ENCODE results near the gene RTP2. TPM values are rescaled to one million over a fixed set of nuclear protein-coding genes. Genes with fewer than 3 reads are reported as not detected.

Gene RTP2
- total and polyA plus RNA-seq, 10 of the 15 experiments (the other 5 are each of a cell fraction or from before 2014, with no cell fraction given) = not detected

DNA sequence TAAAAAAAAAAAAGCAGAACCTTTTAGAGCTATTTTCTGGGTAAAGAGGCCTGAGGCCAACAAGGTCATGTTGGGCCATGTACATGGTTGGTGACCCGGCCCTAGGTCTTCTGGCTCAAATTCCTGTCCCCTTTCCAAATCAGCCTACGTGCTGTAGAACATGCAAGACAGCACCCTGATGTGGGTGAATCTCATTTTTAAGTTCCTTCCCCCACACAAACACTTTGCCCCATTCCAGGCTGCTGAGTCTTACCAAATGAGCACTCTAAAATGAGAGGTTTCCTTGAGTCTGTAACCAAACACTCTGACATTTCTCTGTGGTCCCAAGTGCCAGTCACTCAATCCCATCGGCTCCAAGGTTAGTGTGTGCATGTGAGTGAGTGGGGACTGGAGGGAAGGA lies 33.5 kb upstream of the RTP2 start (continued):
- TF ChIP-seq, protein P1, sequence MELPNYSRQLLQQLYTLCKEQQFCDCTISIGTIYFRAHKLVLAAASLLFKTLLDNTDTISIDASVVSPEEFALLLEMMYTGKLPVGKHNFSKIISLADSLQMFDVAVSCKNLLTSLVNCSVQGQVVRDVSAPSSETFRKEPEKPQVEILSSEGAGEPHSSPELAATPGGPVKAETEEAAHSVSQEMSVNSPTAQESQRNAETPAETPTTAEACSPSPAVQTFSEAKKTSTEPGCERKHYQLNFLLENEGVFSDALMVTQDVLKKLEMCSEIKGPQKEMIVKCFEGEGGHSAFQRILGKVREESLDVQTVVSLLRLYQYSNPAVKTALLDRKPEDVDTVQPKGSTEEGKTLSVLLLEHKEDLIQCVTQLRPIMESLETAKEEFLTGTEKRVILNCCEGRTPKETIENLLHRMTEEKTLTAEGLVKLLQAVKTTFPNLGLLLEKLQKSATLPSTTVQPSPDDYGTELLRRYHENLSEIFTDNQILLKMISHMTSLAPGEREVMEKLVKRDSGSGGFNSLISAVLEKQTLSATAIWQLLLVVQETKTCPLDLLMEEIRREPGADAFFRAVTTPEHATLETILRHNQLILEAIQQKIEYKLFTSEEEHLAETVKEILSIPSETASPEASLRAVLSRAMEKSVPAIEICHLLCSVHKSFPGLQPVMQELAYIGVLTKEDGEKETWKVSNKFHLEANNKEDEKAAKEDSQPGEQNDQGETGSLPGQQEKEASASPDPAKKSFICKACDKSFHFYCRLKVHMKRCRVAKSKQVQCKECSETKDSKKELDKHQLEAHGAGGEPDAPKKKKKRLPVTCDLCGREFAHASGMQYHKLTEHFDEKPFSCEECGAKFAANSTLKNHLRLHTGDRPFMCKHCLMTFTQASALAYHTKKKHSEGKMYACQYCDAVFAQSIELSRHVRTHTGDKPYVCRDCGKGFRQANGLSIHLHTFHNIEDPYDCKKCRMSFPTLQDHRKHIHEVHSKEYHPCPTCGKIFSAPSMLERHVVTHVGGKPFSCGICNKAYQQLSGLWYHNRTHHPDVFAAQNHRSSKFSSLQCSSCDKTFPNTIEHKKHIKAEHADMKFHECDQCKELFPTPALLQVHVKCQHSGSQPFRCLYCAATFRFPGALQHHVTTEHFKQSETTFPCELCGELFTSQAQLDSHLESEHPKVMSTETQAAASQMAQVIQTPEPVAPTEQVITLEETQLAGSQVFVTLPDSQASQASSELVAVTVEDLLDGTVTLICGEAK (IDR thresholded peaks at IDR 0.05; ENCODE audit: borderline replicate concordance) = no peak
- TF ChIP-seq, protein P2, sequence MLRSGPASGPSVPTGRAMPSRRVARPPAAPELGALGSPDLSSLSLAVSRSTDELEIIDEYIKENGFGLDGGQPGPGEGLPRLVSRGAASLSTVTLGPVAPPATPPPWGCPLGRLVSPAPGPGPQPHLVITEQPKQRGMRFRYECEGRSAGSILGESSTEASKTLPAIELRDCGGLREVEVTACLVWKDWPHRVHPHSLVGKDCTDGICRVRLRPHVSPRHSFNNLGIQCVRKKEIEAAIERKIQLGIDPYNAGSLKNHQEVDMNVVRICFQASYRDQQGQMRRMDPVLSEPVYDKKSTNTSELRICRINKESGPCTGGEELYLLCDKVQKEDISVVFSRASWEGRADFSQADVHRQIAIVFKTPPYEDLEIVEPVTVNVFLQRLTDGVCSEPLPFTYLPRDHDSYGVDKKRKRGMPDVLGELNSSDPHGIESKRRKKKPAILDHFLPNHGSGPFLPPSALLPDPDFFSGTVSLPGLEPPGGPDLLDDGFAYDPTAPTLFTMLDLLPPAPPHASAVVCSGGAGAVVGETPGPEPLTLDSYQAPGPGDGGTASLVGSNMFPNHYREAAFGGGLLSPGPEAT (IDR thresholded peaks at IDR 0.05; ENCODE audit: low read depth) = no peak
- TF ChIP-seq, protein P3, sequence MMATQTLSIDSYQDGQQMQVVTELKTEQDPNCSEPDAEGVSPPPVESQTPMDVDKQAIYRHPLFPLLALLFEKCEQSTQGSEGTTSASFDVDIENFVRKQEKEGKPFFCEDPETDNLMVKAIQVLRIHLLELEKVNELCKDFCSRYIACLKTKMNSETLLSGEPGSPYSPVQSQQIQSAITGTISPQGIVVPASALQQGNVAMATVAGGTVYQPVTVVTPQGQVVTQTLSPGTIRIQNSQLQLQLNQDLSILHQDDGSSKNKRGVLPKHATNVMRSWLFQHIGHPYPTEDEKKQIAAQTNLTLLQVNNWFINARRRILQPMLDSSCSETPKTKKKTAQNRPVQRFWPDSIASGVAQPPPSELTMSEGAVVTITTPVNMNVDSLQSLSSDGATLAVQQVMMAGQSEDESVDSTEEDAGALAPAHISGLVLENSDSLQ (IDR thresholded peaks at IDR 0.05) = no peak
- TF ChIP-seq CBX5 (IDR thresholded peaks at IDR 0.05; ENCODE audit: low read depth) (no peak), SUZ12 (IDR thresholded peaks at IDR 0.05; ENCODE audit: unreplicated experiment) (no peak), SIX5 (IDR thresholded peaks at IDR 0.05; ENCODE audit: low read depth, low read length, severe bottlenecking) (no peak), NFYB (IDR thresholded peaks at IDR 0.05; ENCODE audit: insufficient read depth, low read depth, low read length) (no peak), NFIC (IDR thresholded peaks at IDR 0.05; ENCODE audit: low read depth, low read length) (no peak), ETV6 (conservative IDR thresholded peaks at IDR 0.05 in 1 of 2, IDR thresholded peaks at IDR 0.05 in 1 of 2; ENCODE audit: borderline replicate concordance in 1 of 2, low read depth in 1 of 2) (no peak), SREBF1 (IDR thresholded peaks at IDR 0.05; ENCODE audit: low read length) (no peak)
- TF ChIP-seq, protein P4, sequence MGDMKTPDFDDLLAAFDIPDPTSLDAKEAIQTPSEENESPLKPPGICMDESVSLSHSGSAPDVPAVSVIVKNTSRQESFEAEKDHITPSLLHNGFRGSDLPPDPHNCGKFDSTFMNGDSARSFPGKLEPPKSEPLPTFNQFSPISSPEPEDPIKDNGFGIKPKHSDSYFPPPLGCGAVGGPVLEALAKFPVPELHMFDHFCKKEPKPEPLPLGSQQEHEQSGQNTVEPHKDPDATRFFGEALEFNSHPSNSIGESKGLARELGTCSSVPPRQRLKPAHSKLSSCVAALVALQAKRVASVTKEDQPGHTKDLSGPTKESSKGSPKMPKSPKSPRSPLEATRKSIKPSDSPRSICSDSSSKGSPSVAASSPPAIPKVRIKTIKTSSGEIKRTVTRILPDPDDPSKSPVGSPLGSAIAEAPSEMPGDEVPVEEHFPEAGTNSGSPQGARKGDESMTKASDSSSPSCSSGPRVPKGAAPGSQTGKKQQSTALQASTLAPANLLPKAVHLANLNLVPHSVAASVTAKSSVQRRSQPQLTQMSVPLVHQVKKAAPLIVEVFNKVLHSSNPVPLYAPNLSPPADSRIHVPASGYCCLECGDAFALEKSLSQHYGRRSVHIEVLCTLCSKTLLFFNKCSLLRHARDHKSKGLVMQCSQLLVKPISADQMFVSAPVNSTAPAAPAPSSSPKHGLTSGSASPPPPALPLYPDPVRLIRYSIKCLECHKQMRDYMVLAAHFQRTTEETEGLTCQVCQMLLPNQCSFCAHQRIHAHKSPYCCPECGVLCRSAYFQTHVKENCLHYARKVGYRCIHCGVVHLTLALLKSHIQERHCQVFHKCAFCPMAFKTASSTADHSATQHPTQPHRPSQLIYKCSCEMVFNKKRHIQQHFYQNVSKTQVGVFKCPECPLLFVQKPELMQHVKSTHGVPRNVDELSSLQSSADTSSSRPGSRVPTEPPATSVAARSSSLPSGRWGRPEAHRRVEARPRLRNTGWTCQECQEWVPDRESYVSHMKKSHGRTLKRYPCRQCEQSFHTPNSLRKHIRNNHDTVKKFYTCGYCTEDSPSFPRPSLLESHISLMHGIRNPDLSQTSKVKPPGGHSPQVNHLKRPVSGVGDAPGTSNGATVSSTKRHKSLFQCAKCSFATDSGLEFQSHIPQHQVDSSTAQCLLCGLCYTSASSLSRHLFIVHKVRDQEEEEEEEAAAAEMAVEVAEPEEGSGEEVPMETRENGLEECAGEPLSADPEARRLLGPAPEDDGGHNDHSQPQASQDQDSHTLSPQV (IDR thresholded peaks at IDR 0.05) = no peak
- TF ChIP-seq, protein P5, sequence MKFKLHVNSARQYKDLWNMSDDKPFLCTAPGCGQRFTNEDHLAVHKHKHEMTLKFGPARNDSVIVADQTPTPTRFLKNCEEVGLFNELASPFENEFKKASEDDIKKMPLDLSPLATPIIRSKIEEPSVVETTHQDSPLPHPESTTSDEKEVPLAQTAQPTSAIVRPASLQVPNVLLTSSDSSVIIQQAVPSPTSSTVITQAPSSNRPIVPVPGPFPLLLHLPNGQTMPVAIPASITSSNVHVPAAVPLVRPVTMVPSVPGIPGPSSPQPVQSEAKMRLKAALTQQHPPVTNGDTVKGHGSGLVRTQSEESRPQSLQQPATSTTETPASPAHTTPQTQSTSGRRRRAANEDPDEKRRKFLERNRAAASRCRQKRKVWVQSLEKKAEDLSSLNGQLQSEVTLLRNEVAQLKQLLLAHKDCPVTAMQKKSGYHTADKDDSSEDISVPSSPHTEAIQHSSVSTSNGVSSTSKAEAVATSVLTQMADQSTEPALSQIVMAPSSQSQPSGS (IDR thresholded peaks at IDR 0.05; ENCODE audit: low read length) = no peak
- TF ChIP-seq, protein P6, sequence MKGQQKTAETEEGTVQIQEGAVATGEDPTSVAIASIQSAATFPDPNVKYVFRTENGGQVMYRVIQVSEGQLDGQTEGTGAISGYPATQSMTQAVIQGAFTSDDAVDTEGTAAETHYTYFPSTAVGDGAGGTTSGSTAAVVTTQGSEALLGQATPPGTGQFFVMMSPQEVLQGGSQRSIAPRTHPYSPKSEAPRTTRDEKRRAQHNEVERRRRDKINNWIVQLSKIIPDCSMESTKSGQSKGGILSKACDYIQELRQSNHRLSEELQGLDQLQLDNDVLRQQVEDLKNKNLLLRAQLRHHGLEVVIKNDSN (IDR thresholded peaks at IDR 0.05; ENCODE audit: borderline replicate concordance, extremely low read length, insufficient read depth, low read depth, low read length) = no peak

All from GM12878 (cell line).